Measurements from ENCODE around the gene OTOP3. TPM values are rescaled to one million over a fixed set of nuclear protein-coding genes. Genes with fewer than 3 reads are reported as not detected.

The OTOP3 gene
- total RNA-seq, 4 donors from 2014 or later: 7.1 to 33.9 (median 24.0) TPM

- 88 to 93% methylated on average over 4 to 5 of the region's 5 CpGs for WGBS, 2 donors
- Histone ChIP-seq H3K36me3 (no peaks in the 10 kb centered on the region), H3K27me3 (peaks cover 0 to 69% (median 9%) of the 10 kb centered on the region in 4 donors), H3K27ac (no peak overlapping the region), H3K4me3 (no peak overlapping the region), H3K4me1 (peaks cover 23 to 40% (median 32%) of the 10 kb centered on the region in 3 donors), H3K9me3 (no peaks in the 10 kb centered on the region)
- DNase-seq: no peak
- intact Hi-C loops (cut with DNase I): no loop called here
- TF ChIP-seq POLR2A (IDR thresholded peaks at IDR 0.05) (no peak), CTCF (IDR thresholded peaks at IDR 0.05) (no peak)
Measured at GRCh38 chr17:74918906-74919305, 16.8 kb upstream of the OTOP3 start.

GRCh38 chr17:74919440-74920305, 16.0 kb upstream of the OTOP3 start:
- Histone ChIP-seq H3K36me3 (no peaks in the 10 kb centered on the region), H3K4me1 (peaks cover 31 to 47% (median 38%) of the 10 kb centered on the region in 3 donors), H3K4me3 (no peak overlapping the region), H3K27ac (no peak overlapping the region), H3K9me3 (no peaks in the 10 kb centered on the region), H3K27me3 (peaks cover 0 to 76% (median 16%) of the 10 kb centered on the region in 4 donors)
- intact Hi-C loops (cut with DNase I): loop anchor here (5.0 kb wide), 1 partner anchor 38 kb away; no protein-coding TSS in a partner anchor
- TF ChIP-seq CTCF (IDR thresholded peaks at IDR 0.05): no peak
- TF ChIP-seq POLR2A (IDR thresholded peaks at IDR 0.05): no peak
- no peak for DNase-seq
- WGBS, 2 donors: 81% methylated on average over 38 of the region's 67 CpGs; no CpG with 5 or more reads in 1 of the 2 donors

- no peak overlapping the region for H3K27ac ChIP-seq
- 95% methylated on average over 4 of the region's 27 CpGs; no CpG with 5 or more reads in 1 of the 2 donors for WGBS, 2 donors
- intact Hi-C loops (cut with DNase I): loop anchor here (5.0 kb wide), 1 partner anchor 37 kb away; no protein-coding TSS in a partner anchor
- peaks cover 0 to 82% (median 19%) of the 10 kb centered on the region in 4 donors for H3K27me3 ChIP-seq
- H3K4me3 ChIP-seq: no peak overlapping the region
- H3K9me3 ChIP-seq: no peaks in the 10 kb centered on the region
- no peak for DNase-seq
- H3K4me1 ChIP-seq: peaks cover 32 to 50% (median 38%) of the 10 kb centered on the region in 3 donors
- no peaks in the 10 kb centered on the region for H3K36me3 ChIP-seq
- TF ChIP-seq POLR2A (IDR thresholded peaks at IDR 0.05): no peak
- TF ChIP-seq CTCF (IDR thresholded peaks at IDR 0.05): no peak
Measured at GRCh38 chr17:74920306-74920620, 15.4 kb upstream of the OTOP3 start.

GRCh38 chr17:74920642-74921025, 15.1 kb upstream of the OTOP3 start:
- Histone ChIP-seq H3K4me3 (no peak overlapping the region), H3K27ac (peak overlapping the region in 3 of 4 donors; percentile 22 to 45 (median 29)), H3K36me3 (no peaks in the 10 kb centered on the region), H3K9me3 (no peaks in the 10 kb centered on the region), H3K27me3 (peaks cover 0 to 86% (median 19%) of the 10 kb centered on the region in 4 donors), H3K4me1 (peaks cover 32 to 50% (median 38%) of the 10 kb centered on the region in 3 donors)
- 17% methylated on average over 1 of the region's 6 CpGs; no CpG with 5 or more reads in 1 of the 2 donors for WGBS, 2 donors
- intact Hi-C loops (cut with DNase I): loop anchor here (5.0 kb wide), 1 partner anchor 37 kb away; no protein-coding TSS in a partner anchor
- no peak for DNase-seq
- TF ChIP-seq CTCF (IDR thresholded peaks at IDR 0.05) (no peak), POLR2A (IDR thresholded peaks at IDR 0.05) (no peak)

All from esophagus squamous epithelium (tissue), 5 donors.